Prostate gland (tissue), 2 donors: Measurements from ENCODE around the gene USP15.

Experiments
- CTCF ChIP-seq, 4 experiments: fragments of 200-600 bp in 2 of 4; fragments of 450-650 bp in 2 of 4; sonication (generic) in 2 of 4; IDR thresholded peaks; 1 replicate in 3 of 4; 2 replicates in 1 of 4; pipeline ENCODE4 v1.5.1; 2016 to 2019; ENCODE audit warnings: antibody characterized with exemption in 4 of 4, mild to moderate bottlenecking in 2 of 4, moderate library complexity in 2 of 4
- POLR2A ChIP-seq: fragments of 450-650 bp; IDR thresholded peaks from one replicate; pipeline ENCODE4 v1.6.1; 2016; ENCODE audit warnings: antibody characterized with exemption, mild to moderate bottlenecking
- POLR2AphosphoS5 ChIP-seq: sonication (generic); formaldehyde crosslinking; IDR thresholded peaks from one replicate; pipeline ENCODE4 v1.6.1; 2017; ENCODE audit warnings: antibody characterized with exemption

- TF ChIP-seq CTCF (IDR thresholded peaks at IDR 0.05) (no peak), POLR2AphosphoS5 (no peak), POLR2A (no peak)
These were observed 8.6 kb upstream of the USP15 start for GRCh38 chr12:62251609-62251958.
